Measurements from ENCODE around the gene GAMT. TPM values are rescaled to one million over a fixed set of nuclear protein-coding genes. Genes with fewer than 3 reads are reported as not detected.

The GAMT gene
- total and polyA plus RNA-seq, 2 of the 13 experiments (the other 11 are each of a cell fraction or from before 2014, with no cell fraction given): 115 to 124 TPM

DNA sequence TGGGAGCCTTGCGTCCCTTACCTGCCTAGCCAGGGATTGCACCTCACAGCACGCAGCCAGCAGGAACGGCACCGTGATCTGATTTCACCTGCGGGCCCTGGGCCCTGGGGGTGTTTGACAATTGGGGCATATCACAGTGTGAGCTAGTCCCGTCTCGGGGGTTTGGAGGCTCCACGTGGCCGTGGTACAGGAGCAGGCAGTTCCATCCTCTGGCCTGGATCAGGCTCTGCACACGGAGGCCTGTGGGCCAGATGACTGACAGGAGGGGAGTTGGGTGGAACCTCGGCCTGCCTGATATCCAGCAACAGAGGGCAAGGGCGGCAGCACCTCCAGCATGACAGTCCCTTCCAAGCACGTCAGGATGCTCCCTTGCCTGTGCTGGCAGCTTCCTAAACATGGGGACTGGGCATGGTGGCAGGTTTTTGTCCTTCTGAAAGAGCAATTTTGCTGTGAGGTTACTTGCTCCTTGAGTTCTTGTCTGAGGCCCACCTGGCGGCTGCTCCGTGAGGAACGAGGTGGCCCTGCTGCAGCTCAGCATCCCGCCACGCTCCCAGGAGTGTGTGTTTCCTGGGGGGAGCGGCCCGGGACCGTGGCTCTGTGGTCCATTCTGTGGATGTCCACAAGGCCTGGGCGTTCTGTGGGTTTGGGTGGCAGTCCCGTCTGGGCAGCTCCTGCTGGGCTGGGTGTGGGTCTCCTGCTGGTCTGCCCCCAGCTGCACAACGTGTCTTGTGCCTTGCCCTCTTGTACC lies 30.6 kb upstream of the GAMT start:
- ATAC-seq: no peak
- POLR2A ChIA-PET: no interaction called here
- peaks cover 4% of the 10 kb centered on the region for H3K79me2 ChIP-seq (ENCODE audit: insufficient read depth, low read length)
- H3K27me3 ChIP-seq (ENCODE audit: control insufficient read depth in 1 of 2, insufficient read depth in 2 of 2, low read length in 2 of 2): no peaks in the 10 kb centered on the region
- DNase-seq (ENCODE audit: low spot score): no peak
- no peak overlapping the region for H3K4me3 ChIP-seq (replicated peaks in 1 of 3; ENCODE audit: insufficient read depth in 1 of 3, low read depth in 2 of 3, low read length in 3 of 3)
- H4K20me1 ChIP-seq (ENCODE audit: insufficient read depth, low read length): peaks cover 4% of the 10 kb centered on the region
- H3K36me3 ChIP-seq (replicated peaks in 1 of 2; ENCODE audit: control insufficient read depth in 1 of 2, insufficient read depth in 2 of 2, low read length in 2 of 2): peaks cover 27 to 66% of the 10 kb centered on the region in 2 experiments
- no peak overlapping the region for H3K9ac ChIP-seq (ENCODE audit: insufficient read depth, low read depth, low read length)
- H3K4me2 ChIP-seq (ENCODE audit: low read depth, low read length): no peak overlapping the region
- WGBS (ENCODE audit: low lambda C conversion rate): 93% methylated on average over 8 of the region's 24 CpGs
- no peak for FAIRE-seq
- no peaks in the 10 kb centered on the region for H3K9me3 ChIP-seq (ENCODE audit: low read length)
- H3K4me1 ChIP-seq (ENCODE audit: insufficient read depth, low read length): no peaks in the 10 kb centered on the region
- BruUV-seq (replicated peaks): no TSS peak
- in situ Hi-C loops (cut with HindIII; ENCODE audit: extremely low pct_ligation_motif_present, low pct_unique_long_range_greater_than_20kb): no loop called here
- intact Hi-C loops (cut with micrococcal nuclease; ENCODE audit: unreplicated experiment): no loop called here
- no peak overlapping the region for H3K27ac ChIP-seq (ENCODE audit: extremely low read length, insufficient read depth, low read length)
- CTCF ChIA-PET (ENCODE audit: low intra/inter-chr PET ratio, low total read pairs): no interaction called here
- TF ChIP-seq AGO2 (optimal IDR thresholded peaks at IDR 0.05; ENCODE audit: low read depth, low read length): peak; percentile 61
- no peak for TF ChIP-seq SMC3 (IDR thresholded peaks at IDR 0.05; ENCODE audit: low read length)
- 0 out of 2 replicates have a peak, but pooled peaks have one; percentile 24 for TF ChIP-seq POLR2G (IDR thresholded peaks at IDR 0.05; ENCODE audit: low read depth, low read length)
- H2AFZ ChIP-seq (ENCODE audit: low read length): no peak overlapping the region

DNA sequence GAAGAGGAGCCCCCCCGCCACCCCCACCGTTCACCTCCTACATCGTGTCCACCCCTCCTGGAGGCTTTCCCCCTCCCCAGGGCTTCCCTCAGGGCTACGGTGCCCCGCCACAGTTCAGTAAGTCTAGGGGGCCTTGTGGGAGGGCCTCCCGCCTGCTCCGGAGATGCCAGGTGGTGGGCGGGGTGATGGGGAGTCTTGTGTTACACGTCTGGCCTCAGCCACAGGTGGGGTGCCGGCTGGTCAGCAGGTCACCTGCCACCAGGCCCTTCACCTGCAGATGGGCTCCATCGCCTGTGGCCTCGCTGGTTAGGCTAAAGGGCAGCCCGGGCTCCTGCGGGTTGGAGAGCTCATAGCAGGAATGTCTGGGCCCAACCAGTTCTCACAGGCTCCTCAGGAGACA lies 28.9 kb upstream of the GAMT start:
- H3K36me3 ChIP-seq (replicated peaks in 1 of 2; ENCODE audit: control insufficient read depth in 1 of 2, insufficient read depth in 2 of 2, low read length in 2 of 2): peaks cover 33 to 77% of the 10 kb centered on the region in 2 experiments
- TF ChIP-seq EED (CRISPR knock-in tag; IDR thresholded peaks at IDR 0.05) (no peak), TRIM24 (CRISPR knock-in tag; IDR thresholded peaks at IDR 0.05) (no peak), KDM1A (CRISPR knock-in tag; IDR thresholded peaks at IDR 0.05) (no peak), ATAD3A (CRISPR knock-in tag; IDR thresholded peaks at IDR 0.05) (no peak), ZNF354B (CRISPR knock-in tag; IDR thresholded peaks at IDR 0.05) (no peak), MED13 (CRISPR knock-in tag; IDR thresholded peaks at IDR 0.05) (no peak), ATRX (CRISPR knock-in tag; IDR thresholded peaks at IDR 0.05; ENCODE audit: borderline replicate concordance) (no peak), NCOR1 (IDR thresholded peaks at IDR 0.05; ENCODE audit: borderline replicate concordance, low read length) (no peak), ZNF30 (CRISPR knock-in tag; IDR thresholded peaks at IDR 0.05) (no peak)
- TF ChIP-seq, protein P1, sequence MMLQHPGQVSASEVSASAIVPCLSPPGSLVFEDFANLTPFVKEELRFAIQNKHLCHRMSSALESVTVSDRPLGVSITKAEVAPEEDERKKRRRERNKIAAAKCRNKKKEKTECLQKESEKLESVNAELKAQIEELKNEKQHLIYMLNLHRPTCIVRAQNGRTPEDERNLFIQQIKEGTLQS (CRISPR knock-in tag; IDR thresholded peaks at IDR 0.05): no peak
- TF ChIP-seq, protein P2, sequence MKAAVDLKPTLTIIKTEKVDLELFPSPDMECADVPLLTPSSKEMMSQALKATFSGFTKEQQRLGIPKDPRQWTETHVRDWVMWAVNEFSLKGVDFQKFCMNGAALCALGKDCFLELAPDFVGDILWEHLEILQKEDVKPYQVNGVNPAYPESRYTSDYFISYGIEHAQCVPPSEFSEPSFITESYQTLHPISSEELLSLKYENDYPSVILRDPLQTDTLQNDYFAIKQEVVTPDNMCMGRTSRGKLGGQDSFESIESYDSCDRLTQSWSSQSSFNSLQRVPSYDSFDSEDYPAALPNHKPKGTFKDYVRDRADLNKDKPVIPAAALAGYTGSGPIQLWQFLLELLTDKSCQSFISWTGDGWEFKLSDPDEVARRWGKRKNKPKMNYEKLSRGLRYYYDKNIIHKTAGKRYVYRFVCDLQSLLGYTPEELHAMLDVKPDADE (CRISPR knock-in tag; IDR thresholded peaks at IDR 0.05): no peak
- TF ChIP-seq, protein P3, sequence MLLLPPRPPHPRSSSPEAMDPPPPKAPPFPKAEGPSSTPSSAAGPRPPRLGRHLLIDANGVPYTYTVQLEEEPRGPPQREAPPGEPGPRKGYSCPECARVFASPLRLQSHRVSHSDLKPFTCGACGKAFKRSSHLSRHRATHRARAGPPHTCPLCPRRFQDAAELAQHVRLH (CRISPR knock-in tag; IDR thresholded peaks at IDR 0.05; ENCODE audit: borderline replicate concordance, low read depth): no peak
- TF ChIP-seq, protein P4, sequence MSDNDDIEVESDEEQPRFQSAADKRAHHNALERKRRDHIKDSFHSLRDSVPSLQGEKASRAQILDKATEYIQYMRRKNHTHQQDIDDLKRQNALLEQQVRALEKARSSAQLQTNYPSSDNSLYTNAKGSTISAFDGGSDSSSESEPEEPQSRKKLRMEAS (IDR thresholded peaks at IDR 0.05): no peak
- TF ChIP-seq, protein P5, sequence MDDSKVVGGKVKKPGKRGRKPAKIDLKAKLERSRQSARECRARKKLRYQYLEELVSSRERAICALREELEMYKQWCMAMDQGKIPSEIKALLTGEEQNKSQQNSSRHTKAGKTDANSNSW (CRISPR knock-in tag; IDR thresholded peaks at IDR 0.05; ENCODE audit: borderline replicate concordance): no peak

More for the DNA sequence above, 28.9 kb upstream of the GAMT start:
- ChIA-PET POLR2A (interaction anchor here (0.8 kb wide), 1 partner anchor 161 kb away, joined by 3 read pairs; the partner anchor contains the start of gene CIRBP), CTCF (ENCODE audit: low intra/inter-chr PET ratio, low total read pairs) (no interaction called here)
- BruUV-seq (replicated peaks): no TSS peak
- no peak overlapping the region for H3K9ac ChIP-seq (ENCODE audit: insufficient read depth, low read depth, low read length)
- H3K4me1 ChIP-seq (ENCODE audit: insufficient read depth, low read length): peaks cover 7% of the 10 kb centered on the region
- H3K27me3 ChIP-seq (ENCODE audit: control insufficient read depth in 1 of 2, insufficient read depth in 2 of 2, low read length in 2 of 2): no peaks in the 10 kb centered on the region
- DNase-seq (ENCODE audit: low spot score): no peak
- in situ Hi-C loops (cut with HindIII; ENCODE audit: extremely low pct_ligation_motif_present, low pct_unique_long_range_greater_than_20kb): no loop called here
- no peak for ATAC-seq
- H4K20me1 ChIP-seq (ENCODE audit: insufficient read depth, low read length): peaks cover 6% of the 10 kb centered on the region
- H2AFZ ChIP-seq (ENCODE audit: low read length): no peak overlapping the region
- H3K27ac ChIP-seq (ENCODE audit: extremely low read length, insufficient read depth, low read length): no peak overlapping the region
- no peak overlapping the region for H3K4me2 ChIP-seq (ENCODE audit: low read depth, low read length)
- H3K9me3 ChIP-seq (ENCODE audit: low read length): no peaks in the 10 kb centered on the region
- peaks cover 15% of the 10 kb centered on the region for H3K79me2 ChIP-seq (ENCODE audit: insufficient read depth, low read length)
- H3K4me3 ChIP-seq (replicated peaks in 1 of 3; ENCODE audit: insufficient read depth in 1 of 3, low read depth in 2 of 3, low read length in 3 of 3): no peak overlapping the region
- intact Hi-C loops (cut with micrococcal nuclease; ENCODE audit: unreplicated experiment): no loop called here
- 100% methylated on average over 4 of the region's 14 CpGs for WGBS (ENCODE audit: low lambda C conversion rate)
- no peak for FAIRE-seq

Measured in HepG2 (cell line).